ENCODE measurements around the gene ADAMTS13. TPM values are rescaled to one million over a fixed set of nuclear protein-coding genes. Genes with fewer than 3 reads are reported as not detected.

The ADAMTS13 gene
- total and polyA plus RNA-seq, 9 of the 15 experiments (the other 6 are each of a cell fraction or from before 2014, with no cell fraction given): 0.03 to 0.20 (median 0.04) TPM; not detected in 4

DNA sequence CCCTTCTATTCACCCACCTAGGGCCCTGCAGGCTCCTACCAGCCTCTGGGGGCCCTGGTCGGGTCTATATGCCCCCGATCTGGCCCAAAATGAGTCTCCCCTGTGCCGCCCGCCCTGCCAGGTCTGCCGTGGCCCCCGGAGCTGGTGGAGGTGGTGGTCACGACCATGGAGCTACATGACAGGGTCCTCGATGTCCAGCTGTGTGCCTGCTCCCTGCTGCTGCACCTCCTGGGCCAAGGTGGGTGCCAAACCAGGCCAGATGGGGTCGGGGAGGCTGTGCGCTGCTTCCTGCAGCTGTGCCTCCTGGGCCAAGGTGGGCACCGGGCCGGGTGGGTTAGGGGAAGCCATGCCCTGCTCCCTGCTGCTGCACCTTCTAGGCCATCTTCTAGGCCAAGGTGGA is 21.9 kb upstream of the ADAMTS13 start:
- ChIA-PET CTCF (ENCODE audit: low intra/inter-chr PET ratio) (no interaction called here), POLR2A (interaction anchor here (0.6 kb wide), 1 partner anchor 11 kb away, joined by 3 read pairs; no protein-coding TSS in a partner anchor)
- H3K27ac ChIP-seq (ENCODE audit: extremely low read depth, low read depth, low read length): no peak overlapping the region
- peaks cover 22% of the 10 kb centered on the region; the same call in 1 of the 3 replicates for H3K36me3 ChIP-seq (ENCODE audit: control insufficient read depth, insufficient read depth, low read length)
- in situ Hi-C loops (cut with MboI) (no loop called here), intact Hi-C loops (cut with micrococcal nuclease) (no loop called here)
- no peak overlapping the region for H2AFZ ChIP-seq (ENCODE audit: low read depth, low read length)
- H4K20me1 ChIP-seq (replicated peaks; ENCODE audit: control insufficient read depth, insufficient read depth, low read length): peaks cover 6% of the 10 kb centered on the region; the same call in 1 of the 2 replicates
- ATAC-seq: no peak
- H3K4me2 ChIP-seq (ENCODE audit: insufficient read depth, low read length): no peak overlapping the region
- peak overlapping the region in 1 of 2 experiments; percentile 56; a peak in 1 of 4 replicates for H3K9ac ChIP-seq (ENCODE audit: insufficient read depth in 1 of 2, low read depth in 2 of 2, low read length in 2 of 2)
- H3K9me1 ChIP-seq (ENCODE audit: control insufficient read depth, insufficient read depth, low read length): no peaks in the 10 kb centered on the region
- FAIRE-seq: no peak
- H3K9me3 ChIP-seq (replicated peaks; ENCODE audit: control insufficient read depth, insufficient read depth, low read depth, low read length): no peaks in the 10 kb centered on the region
- peaks cover 7 to 22% of the 10 kb centered on the region in 2 experiments; a peak in 3 of 5 replicates for H3K27me3 ChIP-seq (ENCODE audit: control insufficient read depth in 2 of 2, insufficient read depth in 2 of 2, low read length in 2 of 2)
- 72% methylated on average over 10 of the region's 12 CpGs for WGBS (ENCODE audit: insufficient coverage, low coverage, missing lambda C conversion rate)
- H3K4me3 ChIP-seq: no peak overlapping the region
- H3K4me1 ChIP-seq (replicated peaks in 1 of 2; ENCODE audit: control insufficient read depth in 2 of 2, insufficient read depth in 2 of 2, low read length in 2 of 2): peaks cover 0 to 15% of the 10 kb centered on the region in 2 experiments; a peak in 2 of 5 replicates
- TF ChIP-seq, protein P1, sequence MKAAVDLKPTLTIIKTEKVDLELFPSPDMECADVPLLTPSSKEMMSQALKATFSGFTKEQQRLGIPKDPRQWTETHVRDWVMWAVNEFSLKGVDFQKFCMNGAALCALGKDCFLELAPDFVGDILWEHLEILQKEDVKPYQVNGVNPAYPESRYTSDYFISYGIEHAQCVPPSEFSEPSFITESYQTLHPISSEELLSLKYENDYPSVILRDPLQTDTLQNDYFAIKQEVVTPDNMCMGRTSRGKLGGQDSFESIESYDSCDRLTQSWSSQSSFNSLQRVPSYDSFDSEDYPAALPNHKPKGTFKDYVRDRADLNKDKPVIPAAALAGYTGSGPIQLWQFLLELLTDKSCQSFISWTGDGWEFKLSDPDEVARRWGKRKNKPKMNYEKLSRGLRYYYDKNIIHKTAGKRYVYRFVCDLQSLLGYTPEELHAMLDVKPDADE (conservative IDR thresholded peaks at IDR 0.05; ENCODE audit: control insufficient read depth, low read depth, low read length): no peak
- TF ChIP-seq POLR2G (IDR thresholded peaks at IDR 0.05; ENCODE audit: low read depth, low read length) (peak; percentile 73), ZNF384 (IDR thresholded peaks at IDR 0.05; ENCODE audit: low read depth, low read length) (no peak)
- no TSS peak for BruUV-seq (replicated peaks)
- DNase-seq (ENCODE audit: extremely low read depth in 1 of 4, low spot score in 3 of 4): no peak
- no peaks in the 10 kb centered on the region for H3K79me2 ChIP-seq (ENCODE audit: control insufficient read depth, insufficient read depth, low read length)

DNA sequence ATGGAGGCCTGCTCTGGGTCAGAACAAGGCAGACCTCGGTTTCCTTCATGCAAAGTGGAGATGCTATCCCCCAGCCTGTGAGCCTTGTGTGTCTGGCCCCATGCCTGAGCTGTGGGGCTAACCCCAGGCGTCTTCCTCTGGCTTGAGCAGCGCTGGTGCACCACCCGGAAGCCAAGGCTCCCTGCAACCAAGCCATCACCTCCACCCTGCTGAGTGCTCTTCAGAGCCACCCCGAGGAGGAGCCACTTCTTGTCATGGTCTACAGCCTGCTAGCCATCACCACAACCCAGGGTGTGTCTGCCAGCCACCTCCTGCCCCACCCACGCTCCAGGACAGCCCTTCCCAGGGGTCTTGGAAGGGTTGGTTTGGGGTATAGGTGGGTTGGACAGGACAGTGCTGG is 20.6 kb upstream of the ADAMTS13 start:
- Histone ChIP-seq H3K4me1 (replicated peaks in 1 of 2; ENCODE audit: control insufficient read depth in 2 of 2, insufficient read depth in 2 of 2, low read length in 2 of 2) (peaks cover 0 to 19% of the 10 kb centered on the region in 2 experiments; a peak in 3 of 5 replicates), H3K27me3 (ENCODE audit: control insufficient read depth in 2 of 2, insufficient read depth in 2 of 2, low read length in 2 of 2) (peaks cover 3 to 12% of the 10 kb centered on the region in 2 experiments; a peak in 2 of 5 replicates), H3K9me1 (ENCODE audit: control insufficient read depth, insufficient read depth, low read length) (no peaks in the 10 kb centered on the region), H4K20me1 (replicated peaks; ENCODE audit: control insufficient read depth, insufficient read depth, low read length) (peaks cover 9% of the 10 kb centered on the region), H3K4me2 (ENCODE audit: insufficient read depth, low read length) (no peak overlapping the region), H3K9ac (ENCODE audit: insufficient read depth in 1 of 2, low read depth in 2 of 2, low read length in 2 of 2) (peak overlapping the region in 1 of 2 experiments; percentile 43; a peak in 1 of 4 replicates), H3K4me3 (no peak overlapping the region), H3K27ac (ENCODE audit: extremely low read depth, low read depth, low read length) (no peak overlapping the region), H2AFZ (ENCODE audit: low read depth, low read length) (no peak overlapping the region), H3K9me3 (replicated peaks; ENCODE audit: control insufficient read depth, insufficient read depth, low read depth, low read length) (no peaks in the 10 kb centered on the region), H3K79me2 (ENCODE audit: control insufficient read depth, insufficient read depth, low read length) (no peaks in the 10 kb centered on the region), H3K36me3 (ENCODE audit: control insufficient read depth, insufficient read depth, low read length) (peaks cover 35% of the 10 kb centered on the region; the same call in 2 of the 3 replicates)
- no peak for ATAC-seq
- CTCF ChIA-PET (ENCODE audit: low intra/inter-chr PET ratio): no interaction called here
- no TSS peak for BruUV-seq (replicated peaks)
- FAIRE-seq: no peak
- DNase-seq (ENCODE audit: extremely low read depth in 1 of 4, low spot score in 3 of 4): no peak
- 66% methylated on average over 6 of the region's 6 CpGs for WGBS (ENCODE audit: insufficient coverage, low coverage, missing lambda C conversion rate)
- POLR2A ChIA-PET: interaction anchor here (0.5 to 0.6 kb wide), 3 partner anchors 48 to 147 kb away, joined by 3 read pairs; no protein-coding TSS in a partner anchor
- in situ Hi-C loops (cut with MboI): no loop called here
- intact Hi-C loops (cut with micrococcal nuclease): no loop called here
- TF ChIP-seq, protein P2, sequence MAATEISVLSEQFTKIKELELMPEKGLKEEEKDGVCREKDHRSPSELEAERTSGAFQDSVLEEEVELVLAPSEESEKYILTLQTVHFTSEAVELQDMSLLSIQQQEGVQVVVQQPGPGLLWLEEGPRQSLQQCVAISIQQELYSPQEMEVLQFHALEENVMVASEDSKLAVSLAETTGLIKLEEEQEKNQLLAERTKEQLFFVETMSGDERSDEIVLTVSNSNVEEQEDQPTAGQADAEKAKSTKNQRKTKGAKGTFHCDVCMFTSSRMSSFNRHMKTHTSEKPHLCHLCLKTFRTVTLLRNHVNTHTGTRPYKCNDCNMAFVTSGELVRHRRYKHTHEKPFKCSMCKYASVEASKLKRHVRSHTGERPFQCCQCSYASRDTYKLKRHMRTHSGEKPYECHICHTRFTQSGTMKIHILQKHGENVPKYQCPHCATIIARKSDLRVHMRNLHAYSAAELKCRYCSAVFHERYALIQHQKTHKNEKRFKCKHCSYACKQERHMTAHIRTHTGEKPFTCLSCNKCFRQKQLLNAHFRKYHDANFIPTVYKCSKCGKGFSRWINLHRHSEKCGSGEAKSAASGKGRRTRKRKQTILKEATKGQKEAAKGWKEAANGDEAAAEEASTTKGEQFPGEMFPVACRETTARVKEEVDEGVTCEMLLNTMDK (IDR thresholded peaks at IDR 0.05; ENCODE audit: borderline replicate concordance, insufficient read depth, low read depth, low read length, poor library complexity, severe bottlenecking): no peak
- TF ChIP-seq, protein P3, sequence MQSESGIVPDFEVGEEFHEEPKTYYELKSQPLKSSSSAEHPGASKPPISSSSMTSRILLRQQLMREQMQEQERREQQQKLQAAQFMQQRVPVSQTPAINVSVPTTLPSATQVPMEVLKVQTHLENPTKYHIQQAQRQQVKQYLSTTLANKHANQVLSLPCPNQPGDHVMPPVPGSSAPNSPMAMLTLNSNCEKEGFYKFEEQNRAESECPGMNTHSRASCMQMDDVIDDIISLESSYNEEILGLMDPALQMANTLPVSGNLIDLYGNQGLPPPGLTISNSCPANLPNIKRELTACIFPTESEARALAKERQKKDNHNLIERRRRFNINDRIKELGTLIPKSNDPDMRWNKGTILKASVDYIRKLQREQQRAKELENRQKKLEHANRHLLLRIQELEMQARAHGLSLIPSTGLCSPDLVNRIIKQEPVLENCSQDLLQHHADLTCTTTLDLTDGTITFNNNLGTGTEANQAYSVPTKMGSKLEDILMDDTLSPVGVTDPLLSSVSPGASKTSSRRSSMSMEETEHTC (IDR thresholded peaks at IDR 0.05): no peak
- TF ChIP-seq ZNF561 (CRISPR knock-in tag; conservative IDR thresholded peaks at IDR 0.05): no peak
